ENCODE measurements around the gene MORF4L1.
"Not testable (repeated sequence)": the region's sequence is repeated elsewhere in the genome, so short reads cannot be mapped to it uniquely, and the experiment has no call there.

MORF4L1 gene

DNA sequence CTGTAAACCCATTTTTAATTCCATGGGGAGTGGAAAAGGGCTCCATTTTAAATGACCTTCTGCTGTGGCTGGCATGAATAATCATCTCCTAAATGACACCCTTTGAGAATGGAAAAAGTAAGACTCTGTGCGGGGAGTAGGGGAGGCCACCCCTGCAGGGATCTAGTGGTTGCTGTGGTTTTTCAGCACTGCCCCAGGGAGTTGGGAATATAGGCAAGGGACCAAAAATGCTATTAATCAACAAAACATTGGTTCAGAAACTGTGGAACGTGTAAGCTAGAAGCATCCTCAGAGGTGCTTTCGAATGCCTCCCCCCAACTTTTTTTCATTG, 31.3 kb upstream of the MORF4L1 start:
- no peak for DNase-seq
- H3K36me3 ChIP-seq: no peaks in the 10 kb centered on the region
- H3K27ac ChIP-seq: peak overlapping the region; percentile 52 to 57
- intact Hi-C loops (cut with DNase I; ENCODE audit: low total_unique reads): no loop called here
- no peaks in the 10 kb centered on the region for H3K9me3 ChIP-seq
- H3K4me1 ChIP-seq: peaks cover 0 to 37% (median 16%) of the 10 kb centered on the region in 4 donors
- TF ChIP-seq, protein P1, sequence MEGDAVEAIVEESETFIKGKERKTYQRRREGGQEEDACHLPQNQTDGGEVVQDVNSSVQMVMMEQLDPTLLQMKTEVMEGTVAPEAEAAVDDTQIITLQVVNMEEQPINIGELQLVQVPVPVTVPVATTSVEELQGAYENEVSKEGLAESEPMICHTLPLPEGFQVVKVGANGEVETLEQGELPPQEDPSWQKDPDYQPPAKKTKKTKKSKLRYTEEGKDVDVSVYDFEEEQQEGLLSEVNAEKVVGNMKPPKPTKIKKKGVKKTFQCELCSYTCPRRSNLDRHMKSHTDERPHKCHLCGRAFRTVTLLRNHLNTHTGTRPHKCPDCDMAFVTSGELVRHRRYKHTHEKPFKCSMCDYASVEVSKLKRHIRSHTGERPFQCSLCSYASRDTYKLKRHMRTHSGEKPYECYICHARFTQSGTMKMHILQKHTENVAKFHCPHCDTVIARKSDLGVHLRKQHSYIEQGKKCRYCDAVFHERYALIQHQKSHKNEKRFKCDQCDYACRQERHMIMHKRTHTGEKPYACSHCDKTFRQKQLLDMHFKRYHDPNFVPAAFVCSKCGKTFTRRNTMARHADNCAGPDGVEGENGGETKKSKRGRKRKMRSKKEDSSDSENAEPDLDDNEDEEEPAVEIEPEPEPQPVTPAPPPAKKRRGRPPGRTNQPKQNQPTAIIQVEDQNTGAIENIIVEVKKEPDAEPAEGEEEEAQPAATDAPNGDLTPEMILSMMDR (IDR thresholded peaks at IDR 0.05): no peak
- H3K27me3 ChIP-seq: no peaks in the 10 kb centered on the region
- no peak overlapping the region for H3K4me3 ChIP-seq

DNA sequence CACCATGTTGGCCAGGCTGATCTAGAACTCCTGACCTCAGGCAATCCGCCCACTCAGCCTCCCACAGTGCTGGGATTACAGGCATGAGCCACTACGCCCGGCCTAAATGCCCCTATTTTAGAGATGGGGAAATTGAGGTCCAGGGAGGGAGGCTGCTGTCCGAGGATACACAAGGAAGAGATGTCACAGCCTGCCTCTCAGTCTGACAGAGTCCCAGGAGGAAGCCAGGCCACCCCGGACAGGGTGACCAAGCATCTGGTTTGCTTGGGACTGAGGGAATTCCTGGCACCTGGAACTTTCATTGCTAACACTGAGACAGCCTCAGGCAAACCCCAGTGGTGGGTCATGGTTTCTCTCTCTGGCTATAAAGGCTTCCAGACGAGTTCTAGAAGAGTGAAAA, 30.8 kb upstream of the MORF4L1 start:
- no peak for DNase-seq
- H3K27me3 ChIP-seq: no peaks in the 10 kb centered on the region
- peaks cover 0 to 37% (median 16%) of the 10 kb centered on the region in 4 donors for H3K4me1 ChIP-seq
- intact Hi-C loops (cut with DNase I; ENCODE audit: low total_unique reads): no loop called here
- H3K27ac ChIP-seq: peak overlapping the region in 1 of 2 donors; percentile 52
- no peaks in the 10 kb centered on the region for H3K36me3 ChIP-seq
- TF ChIP-seq, protein P1 (IDR thresholded peaks at IDR 0.05): no peak
- H3K4me3 ChIP-seq: no peak overlapping the region
- no peaks in the 10 kb centered on the region for H3K9me3 ChIP-seq

DNA sequence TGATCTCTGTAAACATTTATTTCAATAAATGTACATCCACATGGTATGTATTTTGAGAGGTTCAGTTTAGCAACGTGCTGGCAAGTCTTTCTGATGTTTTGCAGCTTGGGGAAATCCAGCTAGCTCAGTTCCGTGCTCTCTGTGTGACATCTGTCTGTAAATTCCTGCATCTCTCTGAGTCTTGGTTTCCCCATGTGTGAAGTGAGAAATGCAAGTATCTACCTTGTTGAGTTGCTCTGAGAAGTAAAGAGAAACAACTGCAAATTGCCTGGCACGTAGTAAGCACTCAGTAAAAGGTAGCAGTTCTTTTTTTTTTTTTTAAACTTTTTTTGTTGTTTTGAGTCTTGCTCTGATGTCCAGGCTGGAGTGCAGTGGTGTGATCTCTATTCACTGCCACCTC, 30.2 kb upstream of the MORF4L1 start:
- TF ChIP-seq, protein P1 (IDR thresholded peaks at IDR 0.05): no peak
- H3K27me3 ChIP-seq: no peaks in the 10 kb centered on the region
- no peaks in the 10 kb centered on the region for H3K9me3 ChIP-seq
- intact Hi-C loops (cut with DNase I; ENCODE audit: low total_unique reads): no loop called here
- no peak for DNase-seq
- peaks cover 0 to 37% (median 16%) of the 10 kb centered on the region in 4 donors for H3K4me1 ChIP-seq
- peak overlapping the region in 1 of 2 donors; percentile 52 for H3K27ac ChIP-seq
- H3K4me3 ChIP-seq: no peak overlapping the region
- H3K36me3 ChIP-seq: no peaks in the 10 kb centered on the region

DNA sequence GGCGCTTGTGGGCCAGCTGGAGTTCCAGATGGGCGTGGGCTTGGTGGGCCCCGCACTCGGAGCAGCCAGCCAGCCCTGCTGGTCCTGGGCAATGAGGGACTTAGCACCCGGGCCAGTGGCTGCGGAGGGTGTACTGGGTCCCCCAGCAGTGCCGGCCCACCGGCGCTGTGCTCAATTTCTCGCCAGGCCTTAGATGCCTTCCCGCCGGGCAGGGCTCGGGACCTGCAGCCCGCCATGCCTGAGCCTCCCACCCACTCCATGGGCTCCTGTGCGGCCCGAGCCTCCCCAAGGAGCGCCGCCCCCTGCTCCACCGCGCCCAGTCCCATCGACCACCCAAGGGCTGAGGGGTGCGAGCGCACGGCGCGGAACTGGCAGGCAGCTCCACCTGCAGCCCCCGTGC, 25.8 kb upstream of the MORF4L1 start:
- H3K36me3 ChIP-seq; H3K27ac ChIP-seq; H3K27me3 ChIP-seq; DNase-seq; intact Hi-C loops (cut with DNase I; ENCODE audit: low total_unique reads); H3K9me3 ChIP-seq; H3K4me3 ChIP-seq; H3K4me1 ChIP-seq: not testable (repeated sequence)

DNA sequence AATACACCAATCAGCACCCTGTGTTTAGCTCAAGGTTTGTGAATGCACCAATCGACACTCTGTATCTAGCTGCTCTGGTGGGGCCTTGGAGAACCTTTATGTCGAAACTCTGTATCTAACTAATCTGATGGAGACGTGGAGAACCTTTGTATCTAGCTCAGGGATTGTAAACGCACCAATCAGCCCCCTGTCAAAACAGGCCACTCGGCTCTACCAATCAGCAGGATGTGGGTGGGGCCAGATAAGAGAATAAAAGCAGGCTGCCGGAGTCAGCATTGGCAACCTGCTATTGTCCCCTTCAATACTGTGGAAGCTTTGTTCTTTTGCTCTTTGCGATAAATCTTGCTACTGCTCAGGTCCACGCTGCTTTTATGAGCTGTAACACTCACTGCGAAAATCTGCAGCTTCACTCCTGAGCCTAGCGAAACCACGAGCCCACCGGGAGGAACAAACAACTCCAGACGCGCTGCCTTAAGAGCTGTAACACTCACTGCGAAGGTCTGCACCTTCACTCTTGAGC, 25.2 kb upstream of the MORF4L1 start:
- DNase-seq; intact Hi-C loops (cut with DNase I; ENCODE audit: low total_unique reads); H3K4me1 ChIP-seq; H3K4me3 ChIP-seq; H3K27ac ChIP-seq; H3K36me3 ChIP-seq; H3K9me3 ChIP-seq; H3K27me3 ChIP-seq: not testable (repeated sequence)

DNA sequence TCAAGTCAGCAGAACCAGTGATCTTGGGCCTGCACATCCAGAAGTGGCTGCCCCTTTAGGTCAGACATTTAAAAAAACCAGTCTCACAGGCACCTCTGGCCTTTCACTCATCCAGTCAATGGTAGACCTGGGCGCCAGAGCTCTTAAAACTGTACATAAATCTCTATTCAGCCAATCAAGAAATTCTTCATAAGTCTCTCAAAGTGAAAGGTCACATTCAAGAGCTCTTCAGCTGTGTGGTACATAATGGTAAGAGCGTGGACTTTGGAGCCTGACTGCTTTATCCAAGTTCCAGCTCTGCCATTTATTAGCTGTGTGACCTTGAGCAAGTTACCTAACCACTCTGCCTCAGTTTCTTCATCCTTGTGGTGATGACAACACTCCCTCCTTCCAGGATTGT, 22.3 kb upstream of the MORF4L1 start:
- intact Hi-C loops (cut with DNase I; ENCODE audit: low total_unique reads): no loop called here
- Histone ChIP-seq H3K4me1 (peaks cover 0 to 6% (median 0%) of the 10 kb centered on the region in 4 donors), H3K27ac (no peak overlapping the region), H3K36me3 (no peaks in the 10 kb centered on the region), H3K9me3 (no peaks in the 10 kb centered on the region), H3K4me3 (no peak overlapping the region), H3K27me3 (no peaks in the 10 kb centered on the region)
- DNase-seq: no peak
- TF ChIP-seq, protein P1 (IDR thresholded peaks at IDR 0.05): no peak
